SU-DHL-6 (cell line): ENCODE measurements around the gene GNAT2.

Experiments
- EZH2phosphoT487 ChIP-seq: fragments of 200-600 bp; sonication (generic), shearing (Covaris generic); conservative IDR thresholded peaks from 2 replicates; pipeline ENCODE4 v1.6.1; 2018; ENCODE audit warnings: mild to moderate bottlenecking, antibody characterized with exemption, low read length, moderate library complexity, mixed read lengths
- TF ChIP-seq, protein P1 (sequence below): fragments of 200-600 bp; sonication (generic); IDR thresholded peaks from one replicate; pipeline ENCODE4 v1.5.1; 2017; ENCODE audit warnings: antibody characterized with exemption, mild to moderate bottlenecking, low read length, moderate library complexity; ENCODE audit not compliant: insufficient read depth, poor library complexity, severe bottlenecking

DNA sequence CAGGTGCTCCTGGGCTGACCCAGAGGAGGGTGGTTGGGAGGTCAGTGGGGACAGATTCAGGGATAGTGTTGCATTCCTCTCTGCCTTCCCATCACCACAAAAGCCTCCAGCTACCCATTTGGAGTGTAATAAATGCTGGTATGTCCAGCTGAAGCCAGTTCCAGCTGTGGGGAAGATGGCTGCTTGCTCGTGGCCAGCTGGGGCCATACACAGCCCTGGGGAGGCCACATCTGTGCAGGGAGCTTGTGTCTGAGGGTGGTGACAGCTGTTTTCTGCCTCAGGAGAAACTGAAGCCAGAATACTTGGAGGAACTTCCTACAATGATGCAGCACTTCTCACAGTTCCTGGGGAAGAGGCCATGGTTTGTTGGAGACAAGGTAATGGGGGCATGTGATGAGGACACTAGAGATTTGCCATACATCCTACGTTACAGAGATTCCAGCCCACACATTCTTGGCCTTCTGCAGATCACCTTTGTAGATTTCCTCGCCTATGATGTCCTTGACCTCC lies 39.2 kb upstream of the GNAT2 start:
- TF ChIP-seq, protein P1, sequence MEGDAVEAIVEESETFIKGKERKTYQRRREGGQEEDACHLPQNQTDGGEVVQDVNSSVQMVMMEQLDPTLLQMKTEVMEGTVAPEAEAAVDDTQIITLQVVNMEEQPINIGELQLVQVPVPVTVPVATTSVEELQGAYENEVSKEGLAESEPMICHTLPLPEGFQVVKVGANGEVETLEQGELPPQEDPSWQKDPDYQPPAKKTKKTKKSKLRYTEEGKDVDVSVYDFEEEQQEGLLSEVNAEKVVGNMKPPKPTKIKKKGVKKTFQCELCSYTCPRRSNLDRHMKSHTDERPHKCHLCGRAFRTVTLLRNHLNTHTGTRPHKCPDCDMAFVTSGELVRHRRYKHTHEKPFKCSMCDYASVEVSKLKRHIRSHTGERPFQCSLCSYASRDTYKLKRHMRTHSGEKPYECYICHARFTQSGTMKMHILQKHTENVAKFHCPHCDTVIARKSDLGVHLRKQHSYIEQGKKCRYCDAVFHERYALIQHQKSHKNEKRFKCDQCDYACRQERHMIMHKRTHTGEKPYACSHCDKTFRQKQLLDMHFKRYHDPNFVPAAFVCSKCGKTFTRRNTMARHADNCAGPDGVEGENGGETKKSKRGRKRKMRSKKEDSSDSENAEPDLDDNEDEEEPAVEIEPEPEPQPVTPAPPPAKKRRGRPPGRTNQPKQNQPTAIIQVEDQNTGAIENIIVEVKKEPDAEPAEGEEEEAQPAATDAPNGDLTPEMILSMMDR: no peak
- no peak for TF ChIP-seq EZH2phosphoT487
